ENCODE measurements around the gene ATP2C2. TPM values are rescaled to one million over a fixed set of nuclear protein-coding genes. Genes with fewer than 3 reads are reported as not detected.

The ATP2C2 gene
- total and polyA plus RNA-seq, 7 experiments from 2014 or later, result 0.20 TPM; not detected in 6

DNA sequence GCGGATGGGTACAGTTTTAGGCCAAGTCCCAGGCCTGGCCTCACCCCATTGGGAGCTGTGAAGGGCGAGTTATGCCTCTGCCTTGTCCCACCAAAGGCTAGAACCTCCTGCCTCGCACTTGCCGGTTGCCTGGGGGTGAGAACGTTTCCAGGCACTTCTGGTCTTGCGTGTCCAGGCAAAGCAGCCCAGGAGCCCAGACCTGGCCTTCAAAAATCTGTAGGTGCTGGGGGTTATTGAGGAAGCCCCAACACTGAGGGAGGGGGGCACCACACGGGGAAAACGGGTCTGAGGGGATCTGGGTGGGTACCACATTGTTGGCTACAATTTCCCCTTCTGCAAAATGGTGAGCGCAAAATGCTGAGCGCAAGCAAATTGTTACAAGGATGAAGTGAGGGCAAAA is 12.2 kb upstream of the ATP2C2 start:
- H3K9me3 Mint-ChIP-seq, result peaks cover 0 to 2% (median 0%) of the 10 kb centered on the region in 11 donors
- intact Hi-C loops (cut with micrococcal nuclease), result no loop called here
- peaks cover 0 to 6% (median 4%) of the 10 kb centered on the region in 5 donors for H3K27me3 Mint-ChIP-seq
- peaks cover 0 to 5% (median 0%) of the 10 kb centered on the region in 5 donors for H3K36me3 Mint-ChIP-seq
- no peaks in the 10 kb centered on the region for H3K27me3 ChIP-seq (ENCODE audit: control insufficient read depth in 2 of 2, insufficient read depth in 2 of 2, low read length in 2 of 2)
- POLR2A ChIA-PET, result no interaction called here
- H3K9me3 ChIP-seq (ENCODE audit: control insufficient read depth in 2 of 3, low read length in 3 of 3), result no peaks in the 10 kb centered on the region
- no peak overlapping the region for H3K4me3 ChIP-seq (ENCODE audit: low read length)
- H3K27ac ChIP-seq (ENCODE audit: low read depth, low read length), result no peak overlapping the region
- DNase-seq (no peak), ATAC-seq (no peak)
- peaks cover 15 to 36% (median 22%) of the 10 kb centered on the region in 7 donors for H3K4me1 Mint-ChIP-seq
- no peak overlapping the region for H3K27ac Mint-ChIP-seq
- no peak overlapping the region for H3K4me3 Mint-ChIP-seq
- CTCF ChIA-PET, result no interaction called here
- H3K4me1 ChIP-seq (ENCODE audit: control insufficient read depth in 2 of 2, insufficient read depth in 2 of 2, low read length in 2 of 2), result peaks cover 0 to 10% of the 10 kb centered on the region in 2 donors
- no peaks in the 10 kb centered on the region for H3K36me3 ChIP-seq (ENCODE audit: control insufficient read depth in 2 of 3, insufficient read depth in 3 of 3, low read length in 3 of 3)

DNA sequence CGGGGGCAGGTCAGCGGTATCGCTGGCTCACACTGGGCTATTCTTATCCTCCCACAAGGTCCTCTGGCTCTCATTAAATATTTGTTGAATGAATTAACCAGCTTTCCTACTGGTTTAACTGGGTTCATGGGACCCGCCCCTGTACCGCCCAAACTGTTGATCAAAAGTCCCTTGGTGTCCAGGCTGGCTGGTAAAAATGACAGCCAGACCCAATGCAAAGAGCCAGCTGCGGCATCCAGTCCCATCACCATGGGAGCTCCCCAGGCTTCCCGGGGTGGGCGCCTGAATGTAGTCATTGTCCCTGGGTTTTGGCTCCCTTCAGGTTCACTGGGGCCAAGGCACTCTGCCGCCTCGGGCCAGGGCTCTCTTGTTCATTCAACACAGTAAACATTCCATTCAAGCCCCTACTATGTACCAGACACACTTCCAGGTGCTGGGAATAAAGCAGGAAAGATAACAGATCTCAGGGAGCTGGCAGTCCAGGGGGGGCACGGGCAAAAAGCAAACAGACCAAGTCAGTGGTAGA is 11.7 kb upstream of the ATP2C2 start:
- no peak overlapping the region for H3K27ac ChIP-seq (ENCODE audit: low read depth, low read length)
- ChIA-PET CTCF (no interaction called here), POLR2A (no interaction called here)
- DNase-seq, result no peak
- H3K9me3 Mint-ChIP-seq, result peaks cover 0 to 2% (median 0%) of the 10 kb centered on the region in 11 donors
- no peak overlapping the region for H3K4me3 ChIP-seq (ENCODE audit: low read length)
- ATAC-seq, result no peak
- H3K27me3 ChIP-seq (ENCODE audit: control insufficient read depth in 2 of 2, insufficient read depth in 2 of 2, low read length in 2 of 2), result no peaks in the 10 kb centered on the region
- H3K9me3 ChIP-seq (ENCODE audit: control insufficient read depth in 2 of 3, low read length in 3 of 3), result no peaks in the 10 kb centered on the region
- H3K36me3 ChIP-seq (ENCODE audit: control insufficient read depth in 2 of 3, insufficient read depth in 3 of 3, low read length in 3 of 3), result no peaks in the 10 kb centered on the region
- H3K27ac Mint-ChIP-seq, result peak overlapping the region in 1 of 9 donors; percentile 59
- H3K4me1 ChIP-seq (ENCODE audit: control insufficient read depth in 2 of 2, insufficient read depth in 2 of 2, low read length in 2 of 2), result peaks cover 0 to 10% of the 10 kb centered on the region in 2 donors
- H3K27me3 Mint-ChIP-seq, result peaks cover 0 to 6% (median 4%) of the 10 kb centered on the region in 5 donors
- peaks cover 0 to 5% (median 0%) of the 10 kb centered on the region in 5 donors for H3K36me3 Mint-ChIP-seq
- H3K4me1 Mint-ChIP-seq, result peaks cover 15 to 37% (median 22%) of the 10 kb centered on the region in 7 donors
- H3K4me3 Mint-ChIP-seq, result no peak overlapping the region
- intact Hi-C loops (cut with micrococcal nuclease), result no loop called here

DNA sequence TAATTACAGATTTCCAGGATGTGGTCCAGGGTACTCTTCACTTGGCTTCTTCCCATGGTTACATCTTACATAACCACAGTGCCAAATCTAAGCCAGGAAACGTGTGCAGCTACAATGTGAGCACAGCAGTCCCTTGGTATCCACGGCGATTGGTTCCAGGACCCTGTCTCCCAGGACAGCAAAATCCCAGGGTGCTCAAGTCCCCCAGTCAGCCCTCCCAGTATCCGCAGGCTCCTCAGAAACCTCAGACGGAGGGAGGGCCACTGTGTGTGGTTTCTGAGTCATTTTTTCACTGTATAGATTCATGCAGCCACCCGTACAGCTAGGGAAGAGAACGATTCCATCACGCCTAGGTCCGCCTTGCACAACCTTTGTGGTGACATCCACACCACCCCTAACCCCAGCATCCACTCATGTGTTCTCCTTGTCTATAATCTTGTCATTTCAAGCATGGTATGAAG is 11.1 kb upstream of the ATP2C2 start:
- ATAC-seq, result peak; percentile 86
- H3K9me3 Mint-ChIP-seq, result peaks cover 0 to 2% (median 0%) of the 10 kb centered on the region in 11 donors
- Histone ChIP-seq H3K4me3 (ENCODE audit: low read length) (no peak overlapping the region), H3K27me3 (ENCODE audit: control insufficient read depth in 2 of 2, insufficient read depth in 2 of 2, low read length in 2 of 2) (no peaks in the 10 kb centered on the region), H3K27ac (ENCODE audit: low read depth, low read length) (no peak overlapping the region), H3K9me3 (ENCODE audit: control insufficient read depth in 2 of 3, low read length in 3 of 3) (no peaks in the 10 kb centered on the region), H3K36me3 (ENCODE audit: control insufficient read depth in 2 of 3, insufficient read depth in 3 of 3, low read length in 3 of 3) (no peaks in the 10 kb centered on the region), H3K4me1 (ENCODE audit: control insufficient read depth in 2 of 2, insufficient read depth in 2 of 2, low read length in 2 of 2) (peaks cover 0 to 10% of the 10 kb centered on the region in 2 donors)
- ChIA-PET POLR2A (no interaction called here), CTCF (no interaction called here)
- H3K27me3 Mint-ChIP-seq, result peaks cover 0 to 6% (median 4%) of the 10 kb centered on the region in 5 donors
- H3K36me3 Mint-ChIP-seq, result peaks cover 0 to 5% (median 0%) of the 10 kb centered on the region in 5 donors
- DNase-seq, result peak in 1 of 9 donors; percentile 27
- H3K4me3 Mint-ChIP-seq, result no peak overlapping the region
- intact Hi-C loops (cut with micrococcal nuclease), result no loop called here
- H3K4me1 Mint-ChIP-seq, result peaks cover 15 to 39% (median 22%) of the 10 kb centered on the region in 7 donors
- H3K27ac Mint-ChIP-seq, result peak overlapping the region in 2 of 9 donors; percentile 63 to 74

DNA sequence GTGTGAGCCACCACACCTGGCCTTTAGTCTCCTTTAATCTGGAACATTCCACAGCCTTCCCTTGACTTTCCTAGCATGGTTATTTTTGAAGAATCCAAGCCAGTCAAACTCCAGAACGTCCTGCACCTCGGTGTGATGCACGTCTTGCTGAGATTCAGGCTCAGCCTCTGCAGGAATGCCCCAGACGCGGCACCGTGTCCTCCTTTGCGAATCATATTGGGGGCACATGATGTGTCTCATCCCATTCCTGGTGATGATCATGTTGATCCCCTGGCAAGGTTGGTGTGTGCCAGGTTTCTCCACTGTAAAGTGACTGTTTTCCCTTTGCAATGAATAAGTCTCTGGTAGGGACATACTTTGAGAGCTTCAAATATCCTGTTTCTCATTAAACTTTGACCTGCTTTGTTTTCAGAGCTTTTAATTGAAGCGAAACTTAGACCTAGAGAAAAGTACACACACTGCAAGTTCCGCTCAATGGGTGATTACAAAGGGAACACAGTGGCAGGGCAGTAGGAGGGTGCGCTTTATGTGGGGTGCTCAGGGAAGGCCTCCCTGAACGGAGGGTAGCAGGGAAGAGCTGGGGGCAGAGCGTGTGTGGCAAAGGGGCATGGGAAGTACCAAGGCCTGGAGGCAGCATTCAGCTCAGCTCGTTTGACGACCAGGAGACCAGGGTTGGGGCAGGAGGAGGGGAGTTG is 9.6 kb upstream of the ATP2C2 start:
- peaks cover 15 to 41% (median 22%) of the 10 kb centered on the region in 7 donors for H3K4me1 Mint-ChIP-seq
- no peak overlapping the region for H3K4me3 ChIP-seq (ENCODE audit: low read length)
- CTCF ChIA-PET, result no interaction called here
- peaks cover 0 to 2% (median 0%) of the 10 kb centered on the region in 5 donors for H3K27me3 Mint-ChIP-seq
- no peaks in the 10 kb centered on the region for H3K36me3 ChIP-seq (ENCODE audit: control insufficient read depth in 2 of 3, insufficient read depth in 3 of 3, low read length in 3 of 3)
- peaks cover 0 to 10% of the 10 kb centered on the region in 2 donors for H3K4me1 ChIP-seq (ENCODE audit: control insufficient read depth in 2 of 2, insufficient read depth in 2 of 2, low read length in 2 of 2)
- H3K9me3 Mint-ChIP-seq, result peaks cover 0 to 2% (median 0%) of the 10 kb centered on the region in 11 donors
- H3K27ac ChIP-seq (ENCODE audit: low read depth, low read length), result no peak overlapping the region
- DNase-seq (no peak), ATAC-seq (no peak)
- POLR2A ChIA-PET, result no interaction called here
- peak overlapping the region in 5 of 9 donors; percentile 32 to 87 (median 59) for H3K27ac Mint-ChIP-seq
- H3K36me3 Mint-ChIP-seq, result peaks cover 0 to 5% (median 0%) of the 10 kb centered on the region in 5 donors
- no peaks in the 10 kb centered on the region for H3K27me3 ChIP-seq (ENCODE audit: control insufficient read depth in 2 of 2, insufficient read depth in 2 of 2, low read length in 2 of 2)
- no peaks in the 10 kb centered on the region for H3K9me3 ChIP-seq (ENCODE audit: control insufficient read depth in 2 of 3, low read length in 3 of 3)
- intact Hi-C loops (cut with micrococcal nuclease), result no loop called here
- no peak overlapping the region for H3K4me3 Mint-ChIP-seq

DNA sequence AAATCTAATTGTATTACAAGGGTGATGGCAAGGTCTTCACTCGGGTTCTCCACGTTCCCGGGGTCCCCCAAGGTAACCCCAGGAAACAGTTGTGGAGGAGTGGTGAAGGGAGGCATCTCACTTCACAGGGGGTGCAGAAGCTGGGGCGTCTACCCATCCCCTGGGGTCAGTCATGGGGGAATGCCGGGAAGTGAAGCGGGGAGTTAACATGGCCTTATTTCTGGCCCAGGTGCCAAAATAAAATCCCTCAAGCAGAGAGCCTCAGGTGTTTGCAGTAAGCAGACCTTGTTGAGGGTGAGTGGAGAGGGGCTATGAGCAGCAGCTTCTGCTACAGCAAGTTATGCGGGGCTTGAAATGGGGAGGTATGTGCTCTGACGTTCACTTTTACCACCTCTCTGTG is 9.0 kb upstream of the ATP2C2 start:
- no peak overlapping the region for H3K4me3 ChIP-seq (ENCODE audit: low read length)
- H3K9me3 ChIP-seq (ENCODE audit: control insufficient read depth in 2 of 3, low read length in 3 of 3), result no peaks in the 10 kb centered on the region
- ChIA-PET POLR2A (no interaction called here), CTCF (no interaction called here)
- H3K27me3 Mint-ChIP-seq, result peaks cover 0 to 6% (median 5%) of the 10 kb centered on the region in 5 donors
- peaks cover 0 to 3% (median 0%) of the 10 kb centered on the region in 11 donors for H3K9me3 Mint-ChIP-seq
- DNase-seq (no peak), ATAC-seq (no peak)
- peaks cover 0 to 5% (median 0%) of the 10 kb centered on the region in 5 donors for H3K36me3 Mint-ChIP-seq
- peaks cover 0 to 10% of the 10 kb centered on the region in 2 donors for H3K4me1 ChIP-seq (ENCODE audit: control insufficient read depth in 2 of 2, insufficient read depth in 2 of 2, low read length in 2 of 2)
- no peak overlapping the region for H3K4me3 Mint-ChIP-seq
- peak overlapping the region in 6 of 9 donors; percentile 32 to 87 (median 66) for H3K27ac Mint-ChIP-seq
- intact Hi-C loops (cut with micrococcal nuclease), result no loop called here
- no peaks in the 10 kb centered on the region for H3K27me3 ChIP-seq (ENCODE audit: control insufficient read depth in 2 of 2, insufficient read depth in 2 of 2, low read length in 2 of 2)
- H3K27ac ChIP-seq (ENCODE audit: low read depth, low read length), result no peak overlapping the region
- no peaks in the 10 kb centered on the region for H3K36me3 ChIP-seq (ENCODE audit: control insufficient read depth in 2 of 3, insufficient read depth in 3 of 3, low read length in 3 of 3)
- H3K4me1 Mint-ChIP-seq, result peaks cover 15 to 41% (median 22%) of the 10 kb centered on the region in 7 donors

DNA sequence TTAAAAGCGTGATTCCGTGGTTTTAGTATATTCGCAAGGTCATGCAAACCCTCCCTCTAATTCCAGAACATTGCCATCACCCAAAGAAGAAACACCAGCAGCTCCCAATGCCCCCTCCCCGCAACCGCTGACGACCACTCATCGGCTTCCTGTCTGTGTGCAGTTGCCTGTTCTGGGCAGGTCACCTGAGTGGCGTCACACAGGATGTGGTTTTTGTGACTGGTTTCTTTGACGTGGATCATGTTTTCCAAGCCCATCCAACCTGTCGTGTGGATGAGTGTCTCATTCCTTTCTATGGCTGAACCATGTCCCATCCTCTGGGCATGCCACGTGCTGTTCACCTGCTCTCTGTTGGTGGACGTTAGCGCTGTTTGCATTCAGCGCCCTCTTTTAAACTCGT is 8.2 kb upstream of the ATP2C2 start:
- DNase-seq, result peak in 8 of 9 donors; percentile 32 to 54 (median 44)
- Mint-ChIP-seq H3K36me3 (peaks cover 0 to 5% (median 0%) of the 10 kb centered on the region in 5 donors), H3K4me1 (peaks cover 15 to 41% (median 22%) of the 10 kb centered on the region in 7 donors), H3K9me3 (peaks cover 0 to 3% (median 0%) of the 10 kb centered on the region in 11 donors), H3K27me3 (peaks cover 0 to 11% (median 7%) of the 10 kb centered on the region in 5 donors), H3K27ac (peak overlapping the region; percentile 3 to 87 (median 67)), H3K4me3 (peak overlapping the region in 6 of 10 donors; percentile 22 to 61 (median 36))
- Histone ChIP-seq H3K27me3 (ENCODE audit: control insufficient read depth in 2 of 2, insufficient read depth in 2 of 2, low read length in 2 of 2) (no peaks in the 10 kb centered on the region), H3K9me3 (ENCODE audit: control insufficient read depth in 2 of 3, low read length in 3 of 3) (no peaks in the 10 kb centered on the region), H3K4me3 (ENCODE audit: low read length) (no peak overlapping the region), H3K36me3 (ENCODE audit: control insufficient read depth in 2 of 3, insufficient read depth in 3 of 3, low read length in 3 of 3) (no peaks in the 10 kb centered on the region), H3K27ac (ENCODE audit: low read depth, low read length) (no peak overlapping the region), H3K4me1 (ENCODE audit: control insufficient read depth in 2 of 2, insufficient read depth in 2 of 2, low read length in 2 of 2) (peaks cover 0 to 10% of the 10 kb centered on the region in 2 donors)
- POLR2A ChIA-PET, result no interaction called here
- ATAC-seq, result peak; percentile 36
- CTCF ChIA-PET, result no interaction called here
- intact Hi-C loops (cut with micrococcal nuclease), result no loop called here

Data from naive thymus-derived CD4-positive, alpha-beta T cell (primary cell).